Stimulated activated CD4-positive, alpha-beta T cell treated with anti-CD3 and anti-CD28 coated beads, Interleukin-1b, Interleukin-23, amount 100 ng/mL, for 48 hours (primary cell): ENCODE data around the gene SULF2.

ENCODE experiments used
- DNase-seq: peaks from one replicate; pipeline ENCODE4 v3.0.0-alpha.2; 2020

SULF2 gene

GRCh38 chr20:47706345-47706744 lies 78.9 kb downstream of the SULF2 start:
- DNase-seq, result no peak

GRCh38 chr20:47705497-47705856 lies 79.8 kb downstream of the SULF2 start:
- no peak for DNase-seq

DNA sequence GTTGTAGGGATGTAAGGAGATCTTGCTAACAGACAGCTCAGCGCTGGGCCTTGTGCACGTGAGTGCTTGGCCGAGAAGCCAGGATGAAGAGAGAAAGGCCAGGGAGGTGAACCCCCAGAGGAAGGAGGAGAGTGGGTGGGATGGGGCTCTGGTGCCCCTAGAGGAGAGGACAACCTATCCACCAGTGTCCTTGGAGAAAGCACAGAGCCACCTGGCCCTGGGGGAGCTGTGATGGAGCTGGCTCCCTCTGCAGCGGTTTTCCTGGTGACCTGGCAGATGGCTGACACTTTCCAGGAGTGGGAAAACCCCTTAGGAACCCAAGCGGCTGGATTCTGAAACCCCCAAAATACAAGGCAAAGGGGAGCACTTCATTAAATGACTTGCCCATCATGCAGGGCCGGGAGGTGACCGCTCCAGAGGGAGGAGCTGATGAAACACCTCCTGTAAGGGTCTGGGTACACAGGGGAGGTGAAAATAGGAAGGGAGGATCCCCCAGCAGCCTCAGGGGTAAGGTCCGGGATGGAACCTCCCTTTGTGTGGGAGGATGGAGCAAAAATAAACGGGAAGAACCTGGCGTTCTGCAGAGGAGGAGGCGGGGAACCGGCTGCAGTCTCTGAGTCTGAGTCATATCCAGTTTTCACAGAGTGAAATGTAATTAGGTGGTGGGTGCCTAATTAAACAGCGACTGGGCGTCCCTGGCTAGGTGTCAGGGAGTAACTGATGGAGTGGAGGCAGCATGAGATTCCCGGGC lies 80.4 kb downstream of the SULF2 start:
- no peak for DNase-seq

GRCh38 chr20:47703748-47704147 lies 81.5 kb downstream of the SULF2 start:
- DNase-seq, result no peak

DNA sequence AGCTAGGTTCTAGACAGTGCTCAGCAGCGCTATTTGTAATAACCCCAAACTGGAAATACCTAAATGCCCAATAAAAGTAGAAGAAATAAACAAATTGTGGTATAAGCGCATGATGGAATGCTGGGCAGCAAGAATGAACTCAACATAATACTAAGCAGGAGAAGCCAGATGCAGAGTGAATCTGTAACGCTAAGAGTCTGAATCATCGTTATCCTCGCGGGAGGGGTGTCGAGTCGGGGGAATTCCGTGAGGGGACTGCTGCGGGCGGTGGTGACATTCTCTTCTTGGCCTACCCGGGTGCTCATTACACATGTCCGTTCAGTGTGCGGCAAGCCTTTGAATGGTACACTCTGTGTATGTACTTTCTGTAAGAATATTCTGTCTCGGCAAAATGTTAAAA lies 83.7 kb downstream of the SULF2 start:
- no peak for DNase-seq

DNA sequence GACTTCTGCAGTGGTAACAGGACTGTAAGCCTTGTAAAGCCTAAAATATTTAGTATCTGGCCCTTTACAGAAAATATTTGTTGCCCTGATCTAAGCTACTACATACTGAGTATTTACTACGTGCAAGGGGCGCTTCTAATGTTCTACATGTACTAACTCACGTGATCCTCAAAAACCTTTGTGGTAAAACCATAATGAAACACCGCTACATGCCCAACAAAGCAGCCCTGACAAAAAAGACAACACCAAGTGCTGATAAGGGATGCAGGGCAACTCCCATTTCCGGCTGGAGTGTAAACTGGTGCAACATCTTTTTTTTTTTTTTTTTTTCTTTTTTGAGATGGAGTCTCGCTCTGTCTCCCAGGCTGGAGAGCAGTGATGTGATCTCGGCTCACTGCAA lies 85.0 kb downstream of the SULF2 start:
- DNase-seq, result no peak

DNA sequence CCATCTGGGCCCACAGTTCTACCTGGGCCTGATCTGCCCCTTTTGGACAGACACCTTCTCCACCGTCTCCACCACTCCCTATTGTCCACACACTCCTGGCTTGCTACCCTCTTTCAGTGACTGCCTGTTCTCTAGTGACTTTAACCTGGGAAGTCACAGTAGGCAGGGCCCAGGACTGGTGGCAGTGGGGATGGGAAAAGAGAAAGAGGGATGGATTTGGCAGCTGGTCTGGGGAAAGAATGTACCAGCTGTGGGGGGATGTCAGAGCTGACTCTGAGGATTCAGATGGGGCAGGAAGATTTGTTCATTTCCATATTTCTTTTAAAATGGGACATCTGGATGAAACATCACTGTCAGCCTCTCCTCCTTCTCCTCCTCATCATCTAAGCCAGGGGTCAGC lies 85.5 kb downstream of the SULF2 start:
- no peak for DNase-seq

GRCh38 chr20:47698142-47698541 lies 87.1 kb downstream of the SULF2 start:
- DNase-seq, result no peak

- no peak for DNase-seq
These were observed 88.4 kb downstream of the SULF2 start for GRCh38 chr20:47696856-47697255.

DNA sequence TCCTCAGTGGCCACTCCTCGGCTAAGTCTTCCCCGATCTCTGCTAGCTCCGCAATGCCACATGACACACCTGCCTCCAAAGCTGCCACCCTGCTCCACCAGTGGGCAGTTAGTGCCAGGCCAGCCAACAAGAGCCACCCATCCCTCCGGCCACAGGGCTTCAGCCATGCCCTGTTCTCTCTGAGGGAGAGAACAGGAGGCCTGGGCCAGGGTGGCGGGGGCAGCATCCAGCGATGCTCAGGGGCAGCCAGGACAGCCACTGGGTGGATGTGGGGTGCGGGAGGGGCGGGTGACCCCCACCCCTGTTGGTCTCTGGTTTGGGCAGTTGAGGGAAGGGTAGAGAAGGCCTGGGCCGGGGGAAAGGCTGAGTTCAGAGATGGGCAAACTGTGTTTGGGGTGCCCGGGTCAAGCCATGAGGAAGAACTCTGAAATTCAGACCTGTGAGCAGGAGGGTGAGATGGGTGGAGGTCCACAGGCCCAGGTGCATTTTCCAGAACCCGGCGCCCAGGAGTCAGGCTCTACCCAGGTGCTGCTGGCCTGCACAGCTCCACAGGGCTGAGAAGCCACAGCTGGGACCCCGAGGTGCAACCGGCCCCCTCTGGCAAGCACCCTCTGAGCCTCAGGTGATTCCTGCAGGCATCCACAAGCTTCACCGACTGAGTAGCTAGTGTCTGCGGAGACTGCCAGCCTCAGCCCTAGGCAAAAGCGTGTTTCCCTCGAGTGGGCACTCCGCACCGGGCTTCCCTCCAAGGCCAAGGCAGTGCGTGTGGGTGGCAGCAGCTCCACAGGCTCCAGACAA lies 91.1 kb downstream of the SULF2 start:
- DNase-seq, result no peak

DNA sequence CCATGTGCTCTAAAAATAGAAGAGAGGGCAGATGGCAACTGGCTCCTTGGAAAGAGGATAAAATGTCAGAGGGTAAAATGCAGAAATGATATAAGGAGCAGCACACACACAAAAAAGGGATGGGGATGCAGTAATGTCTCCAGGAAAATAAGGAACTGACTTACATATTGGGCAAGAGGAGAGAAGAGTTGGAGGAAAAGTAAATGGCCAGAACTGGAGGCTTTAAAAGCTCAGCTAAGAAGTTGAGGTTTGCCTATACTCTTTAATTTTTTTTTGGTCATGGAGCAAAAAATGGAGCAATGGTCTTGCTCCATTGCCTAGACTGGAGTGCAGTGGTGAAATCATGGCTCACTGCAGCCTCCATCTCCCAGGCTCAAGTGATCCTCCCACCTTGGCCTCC lies 93.7 kb downstream of the SULF2 start:
- DNase-seq, result no peak

DNA sequence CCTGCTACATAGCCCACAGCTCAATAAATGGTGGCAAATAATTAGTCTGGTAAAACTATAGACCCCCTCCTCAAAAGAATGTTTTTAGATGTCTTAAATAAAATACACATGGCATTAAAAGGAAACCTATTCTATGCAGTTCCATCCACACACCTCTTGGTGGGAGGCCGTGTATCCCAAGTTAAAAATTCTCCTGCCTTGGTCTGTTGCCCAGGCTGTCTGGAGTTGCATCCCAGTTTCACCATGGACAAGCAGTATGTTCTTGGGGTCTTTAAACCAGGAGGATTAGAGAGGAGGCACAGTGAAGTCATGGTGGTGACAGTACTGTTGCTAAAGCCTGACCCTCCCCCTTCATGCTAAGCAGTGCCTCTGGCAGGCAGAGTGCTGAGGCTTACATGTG lies 95.5 kb downstream of the SULF2 start:
- no peak for DNase-seq

- no peak for DNase-seq
These were observed 96.6 kb downstream of the SULF2 start for GRCh38 chr20:47688385-47689381.

DNA sequence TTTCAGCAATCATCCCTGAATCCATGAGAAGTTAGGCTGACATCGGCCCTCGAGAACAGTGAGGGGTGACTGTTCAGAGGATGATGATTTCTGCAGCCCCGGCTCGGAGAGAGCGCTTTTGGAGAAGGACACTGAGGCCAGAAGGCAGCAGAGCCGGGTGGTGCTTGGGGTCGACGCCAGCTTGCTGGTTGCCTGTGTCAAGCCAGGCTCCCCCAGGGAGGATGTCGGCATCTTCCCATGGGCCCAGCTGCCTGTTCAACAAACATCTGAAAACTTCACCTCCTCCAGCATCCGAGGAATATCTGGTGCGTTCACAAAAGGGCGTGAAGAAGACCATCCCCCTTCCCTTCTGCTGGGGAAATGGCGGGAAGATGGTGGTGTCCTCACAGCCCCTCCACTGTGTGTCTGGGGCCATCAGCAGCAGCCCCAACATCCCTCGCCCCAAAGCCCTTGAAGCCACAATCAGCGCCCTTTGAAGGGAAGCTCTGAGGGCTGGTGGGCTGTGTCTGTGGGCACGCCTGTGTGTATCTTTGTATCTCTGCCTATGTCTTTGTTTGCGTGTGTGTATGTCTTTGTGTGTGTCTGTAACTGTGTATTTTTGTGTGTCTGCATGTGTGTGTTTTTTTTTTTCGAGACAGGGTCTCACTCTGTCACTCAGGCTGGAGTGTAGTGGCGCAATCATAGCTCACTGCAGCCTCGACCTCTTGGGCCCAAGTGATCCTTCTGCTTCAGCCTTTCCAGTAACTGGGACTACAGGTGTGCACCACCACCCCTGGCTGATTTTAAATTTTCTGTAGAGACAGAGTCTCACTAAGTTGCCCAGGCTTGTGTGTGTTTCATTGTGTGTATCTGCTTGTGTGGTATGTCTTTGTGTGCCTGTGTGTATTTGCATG lies 97.9 kb downstream of the SULF2 start:
- no peak for DNase-seq

GRCh38 chr20:47686545-47686944 lies 98.7 kb downstream of the SULF2 start:
- DNase-seq, result no peak

DNA sequence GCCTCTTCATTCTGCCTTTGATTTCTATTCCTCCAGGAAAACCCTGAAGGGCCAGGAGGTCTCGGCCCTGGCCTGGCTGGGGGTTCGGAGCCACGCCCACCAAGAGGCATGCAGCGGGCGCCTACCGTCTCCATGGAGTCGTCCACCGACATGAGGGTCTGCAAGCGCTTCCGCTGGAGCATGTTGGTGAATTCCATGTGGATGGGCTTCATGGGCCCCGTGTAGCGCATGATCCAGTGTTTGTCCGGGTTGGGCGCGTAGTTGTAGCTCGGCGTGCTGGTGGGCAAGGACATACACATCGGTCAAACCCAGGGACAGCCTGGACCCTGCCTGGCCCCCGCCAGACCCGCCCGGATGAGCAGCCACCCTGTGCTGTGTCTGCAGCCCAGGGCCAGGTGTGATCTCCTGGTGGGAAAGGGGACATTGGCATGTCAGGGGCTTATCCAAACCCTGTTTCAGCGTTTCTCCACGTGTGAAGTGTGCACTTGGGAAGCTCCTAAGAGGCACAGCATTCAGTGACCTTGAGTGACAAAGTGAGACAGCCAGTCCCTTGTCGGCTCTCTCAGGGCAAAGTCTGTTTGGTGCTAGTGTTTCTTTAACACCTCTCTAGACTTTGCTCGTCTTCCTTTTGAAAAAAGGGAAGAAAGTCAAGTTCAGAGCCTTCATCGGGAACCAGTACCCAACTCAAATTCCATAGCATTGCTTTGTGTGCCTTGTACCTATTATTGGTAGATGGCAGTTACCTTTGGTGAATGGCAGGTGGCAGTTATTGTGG lies 100.8 kb downstream of the SULF2 start:
- no peak for DNase-seq

- no peak for DNase-seq
These were observed 102.4 kb downstream of the SULF2 start for GRCh38 chr20:47682916-47683315.

- no peak for DNase-seq
These were observed 103.1 kb downstream of the SULF2 start for GRCh38 chr20:47682028-47682783.

GRCh38 chr20:47680804-47681529 lies 104.3 kb downstream of the SULF2 start:
- no peak for DNase-seq

- no peak for DNase-seq
These were observed 105.8 kb downstream of the SULF2 start for GRCh38 chr20:47679462-47679861.
